Bronchial epithelial cell (primary cell): ENCODE measurements around the gene AGFG1. TPM values are rescaled to one million over a fixed set of nuclear protein-coding genes. Genes with fewer than 3 reads are reported as not detected.
"Not testable (repeated sequence)": the region's sequence is repeated elsewhere in the genome, so short reads cannot be mapped to it uniquely, and the experiment has no call there.

Source experiments
- DNase-seq: peaks from one replicate; pipeline ENCODE4 v3.0.0-alpha.2; 2010; ENCODE audit warnings: low read depth
- FAIRE-seq: peaks from 2 replicates; lab custom pipeline; 2011; peaks lifted over from hg19 to GRCh38; lab: Jason Lieb, UNC
- H3K27me3 ChIP-seq: 2 replicates; pipeline ENCODE4 v1.5.1; 2011; ENCODE audit warnings: low read length; ENCODE audit not compliant: control insufficient read depth, insufficient read depth
- H3K36me3 ChIP-seq: 2 replicates; pipeline ENCODE4 v1.5.1; 2011; ENCODE audit warnings: low read length; ENCODE audit not compliant: control insufficient read depth, insufficient read depth
- H3K4me3 ChIP-seq: 2 replicates; pipeline ENCODE4 v1.5.1; 2011; ENCODE audit warnings: mild to moderate bottlenecking, low read depth, low read length, control low read depth
- total RNA-seq: library from RNA; depleted of rRNA; stranded (reverse); fragments of >200 nt; gene quantifications from 2 replicates; pipeline ENCODE4 v1.2.1, GENCODE V29; 2014
- TF ChIP-seq, protein P1 (sequence below): IDR thresholded peaks from 2 replicates; pipeline ENCODE4 v1.5.1; 2011; ENCODE audit warnings: mild to moderate bottlenecking, moderate library complexity, low read length, control low read depth, inconsistent platforms; ENCODE audit not compliant: insufficient read depth, severe bottlenecking

AGFG1 gene
- total RNA-seq, 1 donor from 2014 or later = 54.8 TPM

DNA sequence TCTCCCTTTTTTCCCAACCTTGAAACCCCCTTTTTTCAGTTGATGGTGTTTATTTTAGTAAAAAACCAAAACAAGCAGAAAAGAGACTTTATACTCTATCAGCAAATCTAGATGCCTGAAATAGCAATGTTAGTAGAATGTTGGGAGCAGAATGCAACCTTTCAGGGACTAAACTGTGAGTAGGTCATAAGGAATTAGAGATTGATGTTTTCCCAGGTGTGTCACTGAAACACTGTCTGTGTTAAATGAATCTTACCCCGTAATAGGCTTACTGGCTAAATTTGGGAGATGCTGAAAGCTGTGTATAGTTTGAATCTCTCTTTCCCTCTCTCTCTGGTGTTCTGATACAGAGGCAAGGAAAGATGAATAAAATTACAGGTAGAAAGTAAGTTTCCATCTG lies 43.8 kb downstream of the AGFG1 start:
- TF ChIP-seq, protein P1, sequence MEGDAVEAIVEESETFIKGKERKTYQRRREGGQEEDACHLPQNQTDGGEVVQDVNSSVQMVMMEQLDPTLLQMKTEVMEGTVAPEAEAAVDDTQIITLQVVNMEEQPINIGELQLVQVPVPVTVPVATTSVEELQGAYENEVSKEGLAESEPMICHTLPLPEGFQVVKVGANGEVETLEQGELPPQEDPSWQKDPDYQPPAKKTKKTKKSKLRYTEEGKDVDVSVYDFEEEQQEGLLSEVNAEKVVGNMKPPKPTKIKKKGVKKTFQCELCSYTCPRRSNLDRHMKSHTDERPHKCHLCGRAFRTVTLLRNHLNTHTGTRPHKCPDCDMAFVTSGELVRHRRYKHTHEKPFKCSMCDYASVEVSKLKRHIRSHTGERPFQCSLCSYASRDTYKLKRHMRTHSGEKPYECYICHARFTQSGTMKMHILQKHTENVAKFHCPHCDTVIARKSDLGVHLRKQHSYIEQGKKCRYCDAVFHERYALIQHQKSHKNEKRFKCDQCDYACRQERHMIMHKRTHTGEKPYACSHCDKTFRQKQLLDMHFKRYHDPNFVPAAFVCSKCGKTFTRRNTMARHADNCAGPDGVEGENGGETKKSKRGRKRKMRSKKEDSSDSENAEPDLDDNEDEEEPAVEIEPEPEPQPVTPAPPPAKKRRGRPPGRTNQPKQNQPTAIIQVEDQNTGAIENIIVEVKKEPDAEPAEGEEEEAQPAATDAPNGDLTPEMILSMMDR = no peak
- FAIRE-seq = no peak
- no peaks in the 10 kb centered on the region for H3K27me3 ChIP-seq
- DNase-seq = peak; percentile 26
- peaks cover 3% of the 10 kb centered on the region for H3K36me3 ChIP-seq
- no peak overlapping the region for H3K4me3 ChIP-seq

DNA sequence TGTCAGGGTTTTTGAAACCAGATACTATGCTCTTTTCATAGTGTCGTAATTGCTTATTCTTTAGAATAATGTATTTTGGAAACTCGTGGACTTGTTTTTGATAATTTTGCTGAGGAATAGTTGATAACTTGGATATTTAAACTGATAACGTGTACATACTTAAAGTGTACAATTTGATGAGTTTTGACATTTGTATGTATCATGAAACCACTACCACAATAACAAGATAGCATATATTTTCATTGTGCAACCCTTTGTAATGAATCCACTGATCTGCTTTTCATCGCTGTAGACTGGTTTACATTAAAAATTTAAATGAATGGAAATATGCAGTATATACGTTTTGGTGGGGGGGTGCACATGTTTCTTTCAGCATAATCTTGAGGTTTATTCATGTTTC lies 45.8 kb downstream of the AGFG1 start:
- Histone ChIP-seq H3K27me3 (no peaks in the 10 kb centered on the region), H3K4me3 (no peak overlapping the region), H3K36me3 (peaks cover 4% of the 10 kb centered on the region)
- DNase-seq (no peak), FAIRE-seq (no peak)
- TF ChIP-seq, protein P1 = no peak

DNA sequence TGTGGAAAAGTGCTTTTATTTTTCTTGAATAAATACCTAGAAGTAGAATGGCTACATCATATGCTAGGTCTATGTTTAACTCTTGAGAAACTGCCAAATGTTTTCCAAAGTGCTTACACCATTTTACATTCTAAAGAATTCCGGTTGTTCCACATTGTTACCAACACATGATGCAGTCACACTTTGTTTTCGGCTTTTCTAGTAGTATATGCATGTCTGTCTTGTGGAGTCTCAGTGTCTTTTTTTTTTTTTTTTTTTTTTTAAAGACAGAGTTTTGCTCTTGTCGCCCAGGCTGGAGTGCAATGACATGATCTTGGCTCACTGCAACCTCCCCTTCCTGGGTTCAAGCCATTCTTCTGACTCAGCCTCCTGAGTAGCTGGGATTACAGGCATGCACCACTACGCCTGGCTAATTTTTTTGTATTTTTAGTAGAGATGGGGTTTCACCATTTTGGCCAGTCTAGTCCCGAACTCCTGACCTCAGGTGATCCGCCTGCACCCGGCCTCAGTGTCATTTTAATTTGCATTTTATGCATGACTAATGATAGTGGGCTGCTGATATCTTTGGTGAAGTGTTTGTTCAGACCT lies 46.4 kb downstream of the AGFG1 start:
- not testable (repeated sequence) for H3K36me3 ChIP-seq, H3K27me3 ChIP-seq, H3K4me3 ChIP-seq, FAIRE-seq
- peak; percentile 90 for DNase-seq

DNA sequence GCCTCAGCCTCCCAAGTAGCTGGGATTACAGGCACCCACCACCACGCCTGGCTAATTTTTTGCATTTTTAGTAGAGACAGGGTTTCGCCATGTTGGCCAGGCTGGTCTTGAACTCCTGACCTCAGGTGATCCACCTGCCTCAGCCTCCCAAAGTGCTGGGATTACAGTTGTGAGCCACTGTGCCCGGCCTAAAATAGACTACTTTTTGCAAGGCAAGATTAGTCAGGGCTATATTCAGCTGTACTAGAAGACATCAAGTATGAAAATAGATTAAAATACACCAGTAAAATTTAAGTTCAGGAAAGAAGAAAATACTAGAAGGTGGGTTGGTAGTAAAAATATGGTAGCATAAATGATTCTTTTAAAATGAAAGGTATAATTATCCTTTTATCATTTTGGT lies 49.2 kb downstream of the AGFG1 start:
- FAIRE-seq, H3K27me3 ChIP-seq, DNase-seq, H3K4me3 ChIP-seq, H3K36me3 ChIP-seq: not testable (repeated sequence)

DNA sequence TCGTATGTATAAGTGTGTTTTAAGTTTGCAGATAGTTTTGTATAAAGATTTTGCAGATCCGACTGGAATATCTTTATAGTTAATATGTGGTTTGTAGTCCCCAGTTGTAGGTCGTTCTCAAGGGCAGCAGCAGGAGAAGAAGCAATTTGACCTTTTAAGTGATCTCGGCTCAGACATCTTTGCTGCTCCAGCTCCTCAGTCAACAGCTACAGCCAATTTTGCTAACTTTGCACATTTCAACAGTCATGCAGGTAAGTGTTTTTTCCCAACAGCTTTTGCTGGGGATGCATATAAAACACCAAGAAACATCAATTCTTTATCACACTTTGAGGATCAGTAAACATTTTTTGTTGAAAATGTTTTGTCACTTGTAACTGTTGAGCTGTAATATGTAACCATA lies 52.7 kb downstream of the AGFG1 start:
- Histone ChIP-seq H3K36me3 (peaks cover 7% of the 10 kb centered on the region), H3K27me3 (no peaks in the 10 kb centered on the region), H3K4me3 (no peak overlapping the region)
- no peak for FAIRE-seq
- TF ChIP-seq, protein P1 = no peak
- DNase-seq = no peak

DNA sequence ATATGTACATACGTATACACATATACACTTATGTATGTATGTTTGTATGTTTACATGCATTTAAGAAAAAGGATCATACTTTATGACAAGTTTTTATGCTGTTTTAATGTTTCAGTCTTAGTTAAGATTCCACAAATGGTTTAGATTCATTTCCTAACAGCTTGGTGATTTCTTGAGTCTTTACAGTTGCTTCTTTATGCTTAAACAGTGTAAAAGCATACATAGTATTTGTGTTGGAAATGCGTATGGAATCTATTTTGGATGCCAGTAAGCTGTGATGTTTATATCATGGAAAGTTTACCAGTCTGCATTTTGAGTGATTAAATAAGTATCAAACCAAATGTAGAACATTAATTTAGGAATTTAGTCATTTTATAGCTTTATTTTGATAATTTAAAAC lies 55.4 kb downstream of the AGFG1 start:
- FAIRE-seq = no peak
- no peaks in the 10 kb centered on the region for H3K27me3 ChIP-seq
- H3K4me3 ChIP-seq = no peak overlapping the region
- H3K36me3 ChIP-seq = peaks cover 3% of the 10 kb centered on the region
- no peak for DNase-seq
- TF ChIP-seq, protein P1 = no peak

DNA sequence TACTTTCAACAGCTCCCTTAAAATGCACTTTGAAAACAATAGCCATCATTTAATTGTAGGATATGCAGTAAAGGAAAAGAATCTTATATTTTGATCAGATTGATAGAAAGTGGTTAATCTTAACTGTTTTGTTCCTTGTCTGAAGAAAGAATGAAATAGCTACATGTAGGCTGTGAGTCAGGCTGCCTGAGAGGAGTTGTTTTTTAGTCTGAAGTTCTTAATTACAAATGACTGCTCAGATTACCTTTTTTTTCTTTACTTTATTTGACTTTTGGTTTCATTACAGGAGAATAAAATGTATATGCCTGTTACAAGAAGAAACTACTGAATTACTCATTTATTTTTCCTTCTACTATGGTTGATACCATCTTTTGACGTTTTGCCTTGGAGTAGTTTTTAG lies 56.8 kb downstream of the AGFG1 start:
- DNase-seq (no peak), FAIRE-seq (no peak)
- Histone ChIP-seq H3K27me3 (no peaks in the 10 kb centered on the region), H3K4me3 (no peak overlapping the region), H3K36me3 (peaks cover 1% of the 10 kb centered on the region)
- TF ChIP-seq, protein P1 = no peak
